Esophagus squamous epithelium (tissue), 5 donors: Measurements from ENCODE around the gene OPCML. TPM values are rescaled to one million over a fixed set of nuclear protein-coding genes. Genes with fewer than 3 reads are reported as not detected.

Experiments used
- DNase-seq: peaks from one replicate; lab custom pipeline; 2025; lab: John Stamatoyannopoulos, UW
- H3K27ac ChIP-seq, 4 donors: fragments of 200-600 bp; sonication (generic); one replicate each; pipeline ENCODE4 v1.5.1; 2016 to 2019; ENCODE audit warnings: mild to moderate bottlenecking in 1 of 4
- H3K27me3 ChIP-seq, 4 donors: fragments of 200-600 bp; sonication (generic); 1 replicate in 3 of 4; 2 replicates in 1 of 4; pipeline versions ENCODE4 v1.5.1 to v1.6.0; 2017 to 2021; ENCODE audit warnings: antibody characterized with exemption in 1 of 4
- H3K36me3 ChIP-seq, 3 donors: fragments of 200-600 bp; sonication (generic); one replicate each; pipeline ENCODE4 v1.5.1; 2016 to 2019
- H3K4me1 ChIP-seq, 3 donors: fragments of 200-600 bp; sonication (generic); one replicate each; pipeline ENCODE4 v1.5.1; 2017 to 2019
- H3K4me3 ChIP-seq, 4 donors: fragments of 200-600 bp; sonication (generic); 1 replicate in 3 of 4; 2 replicates in 1 of 4; pipeline ENCODE4 v1.5.1; 2016 to 2019; ENCODE audit warnings: mild to moderate bottlenecking in 2 of 4, moderate library complexity in 1 of 4
- H3K9me3 ChIP-seq, 3 donors: fragments of 200-600 bp; sonication (generic); one replicate each; pipeline ENCODE4 v1.5.1; 2016 to 2019
- CTCF ChIP-seq, 6 experiments: fragments of 450-650 bp in 4 of 6; fragments of 200-600 bp in 2 of 6; sonication (generic) in 2 of 6; IDR thresholded peaks; one replicate each; pipeline ENCODE4 v1.5.1; 2016 to 2019; ENCODE audit warnings: antibody characterized with exemption in 6 of 6, mild to moderate bottlenecking in 4 of 6, moderate library complexity in 4 of 6
- POLR2A ChIP-seq, 4 donors: fragments of 450-650 bp; IDR thresholded peaks; one replicate each; pipeline ENCODE4 v1.6.1; 2017; ENCODE audit warnings: antibody characterized with exemption in 4 of 4, mild to moderate bottlenecking in 4 of 4, moderate library complexity in 3 of 4
- WGBS, 2 donors: methylation state at CpG; one replicate each; pipeline ENCODE4 v1.1.5; 2018; 5-methylcytosine and 5-hydroxymethylcytosine counted together
- intact Hi-C: fragments of 100-400 bp; cut with DNase I; formaldehyde crosslinking; loops from one replicate; pipeline ENCODE4 v1.15.0; 2022
- total RNA-seq, 4 donors: library from RNA; depleted of rRNA; stranded (reverse); fragments of >200 nt; gene quantifications; one replicate each; pipeline ENCODE4 v1.1.0, GENCODE V29; 2016
- donor health status: DM: yes; HTN: yes; CAD: no.

OPCML gene
- under 1 TPM in 1 of 4 donors, not detected in 3; under 0.01 TPM for total RNA-seq

GRCh38 chr11:133531971-133532651 lies at the start of gene OPCML:
TSS of gene OPCML (minus strand) at chr11:133532501.
- H3K4me1 ChIP-seq = no peaks in the 10 kb centered on the region
- no peak within 1 kb of the TSS for H3K27ac ChIP-seq
- no peaks in the 10 kb centered on the region for H3K36me3 ChIP-seq
- no peaks in the 10 kb centered on the region for H3K9me3 ChIP-seq
- H3K27me3 ChIP-seq = peaks cover 0 to 66% (median 0%) of the 10 kb centered on the region in 4 donors
- DNase-seq = no peak
- 2 to 10% methylated on average over 18 to 22 of the region's 27 CpGs for WGBS, 2 donors
- no peak for TF ChIP-seq POLR2A (IDR thresholded peaks at IDR 0.05)
- no peak for TF ChIP-seq CTCF (IDR thresholded peaks at IDR 0.05)
- intact Hi-C loops = no loop called here
- no peak within 1 kb of the TSS for H3K4me3 ChIP-seq

GRCh38 chr11:133581091-133581490 lies 48.8 kb upstream of the OPCML start:
- TF ChIP-seq POLR2A (IDR thresholded peaks at IDR 0.05) (no peak), CTCF (IDR thresholded peaks at IDR 0.05) (no peak)
- no peaks in the 10 kb centered on the region for H3K9me3 ChIP-seq
- H3K4me3 ChIP-seq = no peak overlapping the region
- no peak for DNase-seq
- intact Hi-C loops = no loop called here
- 89 to 94% methylated on average over 6 of the region's 6 CpGs for WGBS, 2 donors
- H3K27ac ChIP-seq = no peak overlapping the region
- H3K4me1 ChIP-seq = no peaks in the 10 kb centered on the region
- H3K36me3 ChIP-seq = no peaks in the 10 kb centered on the region
- no peaks in the 10 kb centered on the region for H3K27me3 ChIP-seq

- WGBS, 2 donors = 75 to 78% methylated on average over 4 to 8 of the region's 38 CpGs
- H3K36me3 ChIP-seq = no peaks in the 10 kb centered on the region
- H3K4me3 ChIP-seq = no peak overlapping the region
- H3K4me1 ChIP-seq = no peaks in the 10 kb centered on the region
- no peaks in the 10 kb centered on the region for H3K27me3 ChIP-seq
- intact Hi-C loops = no loop called here
- no peaks in the 10 kb centered on the region for H3K9me3 ChIP-seq
- TF ChIP-seq CTCF (IDR thresholded peaks at IDR 0.05) = no peak
- TF ChIP-seq POLR2A (IDR thresholded peaks at IDR 0.05) = no peak
- H3K27ac ChIP-seq = no peak overlapping the region
- no peak for DNase-seq
These were observed 47.1 kb upstream of the OPCML start for GRCh38 chr11:133579165-133580031.

GRCh38 chr11:133577403-133577802 lies 45.1 kb upstream of the OPCML start:
- no peaks in the 10 kb centered on the region for H3K27me3 ChIP-seq
- H3K9me3 ChIP-seq = no peaks in the 10 kb centered on the region
- no peak overlapping the region for H3K4me3 ChIP-seq
- WGBS, 2 donors = 85 to 86% methylated on average over 3 of the region's 3 CpGs
- TF ChIP-seq POLR2A (IDR thresholded peaks at IDR 0.05) = no peak
- TF ChIP-seq CTCF (IDR thresholded peaks at IDR 0.05) = no peak
- no peak overlapping the region for H3K27ac ChIP-seq
- intact Hi-C loops = no loop called here
- no peaks in the 10 kb centered on the region for H3K4me1 ChIP-seq
- DNase-seq = no peak
- no peaks in the 10 kb centered on the region for H3K36me3 ChIP-seq

GRCh38 chr11:133576351-133576750 lies 44.0 kb upstream of the OPCML start:
- no peaks in the 10 kb centered on the region for H3K36me3 ChIP-seq
- no peaks in the 10 kb centered on the region for H3K4me1 ChIP-seq
- H3K27ac ChIP-seq = no peak overlapping the region
- no peak for TF ChIP-seq CTCF (IDR thresholded peaks at IDR 0.05)
- no peak for TF ChIP-seq POLR2A (IDR thresholded peaks at IDR 0.05)
- H3K4me3 ChIP-seq = no peak overlapping the region
- WGBS, 2 donors = 80 to 89% methylated on average over 11 to 16 of the region's 16 CpGs
- DNase-seq = no peak
- intact Hi-C loops = no loop called here
- no peaks in the 10 kb centered on the region for H3K9me3 ChIP-seq
- H3K27me3 ChIP-seq = no peaks in the 10 kb centered on the region
